Calu3 (cell line): ENCODE data around the gene TMEM14A. TPM values are rescaled to one million over a fixed set of nuclear protein-coding genes. Genes with fewer than 3 reads are reported as not detected.
A peak's percentile ranks its signal among the peaks of the same experiment; 100 is the strongest.

ENCODE experiments used
- BruUV-seq: library from RNA; stranded (reverse); fragments of 400-500 nt; replicated peaks from 2 replicates; lab custom pipeline; 2021; lab: Mats Ljungman, UMichigan
- CTCF ChIA-PET: fragments of 300-600 bp; sonication (Branson Sonifier 250); formaldehyde crosslinking; loops from one replicate; lab custom pipeline; 2022; ENCODE audit warnings: antibody characterized with exemption; lab: Charles Lee
- DNase-seq: peaks from one replicate; pipeline ENCODE4 v3.0.0; 2022
- H3K27ac Mint-ChIP-seq: one replicate; pipeline ENCODE4 v1.8.0; 2022; ENCODE audit warnings: mixed read lengths; ENCODE audit not compliant: unreplicated experiment
- H3K27me3 Mint-ChIP-seq: one replicate; pipeline ENCODE4 v1.8.0; 2022; ENCODE audit warnings: mixed read lengths; ENCODE audit not compliant: unreplicated experiment
- H3K36me3 Mint-ChIP-seq: one replicate; pipeline ENCODE4 v1.8.0; 2022; ENCODE audit warnings: mild to moderate bottlenecking, moderate library complexity, mixed read lengths; ENCODE audit not compliant: insufficient read depth, unreplicated experiment
- H3K4me1 Mint-ChIP-seq: one replicate; pipeline ENCODE4 v1.8.0; 2022; ENCODE audit warnings: mild to moderate bottlenecking, low read depth, mixed read lengths; ENCODE audit not compliant: unreplicated experiment
- H3K4me3 Mint-ChIP-seq: one replicate; pipeline ENCODE4 v1.8.0; 2022; ENCODE audit warnings: mild to moderate bottlenecking, low read depth, moderate library complexity, mixed read lengths; ENCODE audit not compliant: unreplicated experiment
- H3K9me3 Mint-ChIP-seq: one replicate; pipeline ENCODE4 v1.8.0; 2022; ENCODE audit warnings: low read depth, mixed read lengths; ENCODE audit not compliant: unreplicated experiment
- intact Hi-C: fragments of 100-400 bp; cut with micrococcal nuclease; formaldehyde crosslinking; loops from one replicate; pipeline ENCODE4 v1.10.0; 2022; ENCODE audit not compliant: unreplicated experiment
- total RNA-seq: library from RNA; stranded (reverse); gene quantifications from 2 replicates; pipeline ENCODE4 v1.2.3, GENCODE V29; 2022
- TF ChIP-seq, protein P1 (sequence below): fragments of 200-600 bp; IDR thresholded peaks from one replicate; pipeline ENCODE4 v1.8.0; 2022; ENCODE audit warnings: antibody characterized with exemption; ENCODE audit not compliant: unreplicated experiment

TMEM14A gene
- total RNA-seq, 1 experiment from 2014 or later: 34.6 TPM

DNA sequence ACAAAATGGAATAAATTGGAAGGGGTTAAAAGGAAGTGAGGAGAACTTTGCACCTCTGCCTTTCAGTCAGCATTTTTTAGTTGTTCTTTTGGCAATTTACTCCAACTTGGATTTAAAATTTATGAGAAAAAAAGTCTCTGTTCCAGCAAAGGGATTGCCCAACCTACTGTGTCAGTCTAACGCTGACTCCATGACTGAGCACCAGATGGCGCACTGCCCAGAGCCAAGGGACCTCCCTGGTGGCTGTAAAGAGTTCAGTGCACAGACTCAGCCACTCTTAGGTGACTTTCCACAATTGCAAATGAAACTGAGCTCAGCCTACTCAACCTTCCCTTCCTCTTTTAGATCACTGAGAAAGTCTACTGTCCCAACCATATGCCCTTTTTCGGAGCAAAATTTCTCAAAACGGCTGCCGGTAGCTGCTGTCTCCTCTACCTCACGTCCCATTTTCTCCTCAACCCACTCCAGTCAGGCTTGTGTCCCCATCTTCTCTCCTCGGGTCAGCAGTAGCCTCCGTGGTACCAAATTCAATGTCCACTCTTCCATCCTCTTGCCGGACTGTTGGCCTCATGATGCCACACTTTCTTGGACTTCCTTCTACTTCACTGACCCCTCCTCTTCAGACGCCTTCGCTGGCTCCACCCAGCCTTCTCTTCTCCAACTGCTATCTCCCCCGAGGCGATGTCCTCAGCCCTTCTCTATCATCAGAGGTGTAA lies 53.7 kb downstream of the TMEM14A start:
- Mint-ChIP-seq H3K4me1 (peaks cover 23% of the 10 kb centered on the region), H3K27ac (no peak overlapping the region), H3K4me3 (no peak overlapping the region), H3K9me3 (no peaks in the 10 kb centered on the region), H3K27me3 (no peaks in the 10 kb centered on the region), H3K36me3 (peaks cover 5% of the 10 kb centered on the region)
- BruUV-seq: no TSS peak
- CTCF ChIA-PET: interaction anchor here (0.6 to 1.3 kb wide), 2 partner anchors 79 to 271 kb away, joined by 3 read pairs; partner anchors contain the start of genes GSTA1 and GSTA4
- intact Hi-C loops: loop anchor here (2.0 to 10.0 kb wide), 3 partner anchors 76 to 270 kb away; partner anchors contain the start of gene GSTA4
- TF ChIP-seq, protein P1, sequence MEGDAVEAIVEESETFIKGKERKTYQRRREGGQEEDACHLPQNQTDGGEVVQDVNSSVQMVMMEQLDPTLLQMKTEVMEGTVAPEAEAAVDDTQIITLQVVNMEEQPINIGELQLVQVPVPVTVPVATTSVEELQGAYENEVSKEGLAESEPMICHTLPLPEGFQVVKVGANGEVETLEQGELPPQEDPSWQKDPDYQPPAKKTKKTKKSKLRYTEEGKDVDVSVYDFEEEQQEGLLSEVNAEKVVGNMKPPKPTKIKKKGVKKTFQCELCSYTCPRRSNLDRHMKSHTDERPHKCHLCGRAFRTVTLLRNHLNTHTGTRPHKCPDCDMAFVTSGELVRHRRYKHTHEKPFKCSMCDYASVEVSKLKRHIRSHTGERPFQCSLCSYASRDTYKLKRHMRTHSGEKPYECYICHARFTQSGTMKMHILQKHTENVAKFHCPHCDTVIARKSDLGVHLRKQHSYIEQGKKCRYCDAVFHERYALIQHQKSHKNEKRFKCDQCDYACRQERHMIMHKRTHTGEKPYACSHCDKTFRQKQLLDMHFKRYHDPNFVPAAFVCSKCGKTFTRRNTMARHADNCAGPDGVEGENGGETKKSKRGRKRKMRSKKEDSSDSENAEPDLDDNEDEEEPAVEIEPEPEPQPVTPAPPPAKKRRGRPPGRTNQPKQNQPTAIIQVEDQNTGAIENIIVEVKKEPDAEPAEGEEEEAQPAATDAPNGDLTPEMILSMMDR: peak; percentile 66
- DNase-seq: peak; percentile 78

DNA sequence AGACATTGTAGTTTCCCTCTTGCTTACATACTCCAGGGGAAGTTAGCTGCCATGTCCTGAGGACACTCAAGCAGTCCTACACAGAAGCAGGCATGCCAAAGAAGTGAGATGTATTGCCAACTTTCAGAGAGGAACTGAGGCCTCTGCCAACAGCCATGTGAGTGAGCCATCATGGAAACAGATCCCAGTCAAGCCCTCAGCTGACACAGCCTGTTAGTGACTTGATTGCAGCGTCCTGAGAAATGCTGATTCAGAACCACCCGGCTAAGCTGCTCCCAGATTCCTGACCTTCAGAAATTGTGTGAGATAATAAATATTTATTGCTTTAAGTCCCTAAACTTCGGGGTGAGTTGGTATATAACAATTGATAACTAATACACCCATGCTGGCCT lies 54.2 kb downstream of the TMEM14A start:
- Mint-ChIP-seq H3K4me1 (peaks cover 23% of the 10 kb centered on the region), H3K4me3 (no peak overlapping the region), H3K27me3 (no peaks in the 10 kb centered on the region), H3K9me3 (no peaks in the 10 kb centered on the region), H3K27ac (peak overlapping the region; percentile 17), H3K36me3 (peaks cover 5% of the 10 kb centered on the region)
- CTCF ChIA-PET: interaction anchor here (0.6 to 1.3 kb wide), 2 partner anchors 79 to 270 kb away, joined by 3 read pairs; partner anchors contain the start of genes GSTA1 and GSTA4
- intact Hi-C loops: loop anchor here (2.0 to 10.0 kb wide), 3 partner anchors 76 to 270 kb away; partner anchors contain the start of gene GSTA4
- no peak for DNase-seq
- TF ChIP-seq, protein P1: no peak
- BruUV-seq: no TSS peak

DNA sequence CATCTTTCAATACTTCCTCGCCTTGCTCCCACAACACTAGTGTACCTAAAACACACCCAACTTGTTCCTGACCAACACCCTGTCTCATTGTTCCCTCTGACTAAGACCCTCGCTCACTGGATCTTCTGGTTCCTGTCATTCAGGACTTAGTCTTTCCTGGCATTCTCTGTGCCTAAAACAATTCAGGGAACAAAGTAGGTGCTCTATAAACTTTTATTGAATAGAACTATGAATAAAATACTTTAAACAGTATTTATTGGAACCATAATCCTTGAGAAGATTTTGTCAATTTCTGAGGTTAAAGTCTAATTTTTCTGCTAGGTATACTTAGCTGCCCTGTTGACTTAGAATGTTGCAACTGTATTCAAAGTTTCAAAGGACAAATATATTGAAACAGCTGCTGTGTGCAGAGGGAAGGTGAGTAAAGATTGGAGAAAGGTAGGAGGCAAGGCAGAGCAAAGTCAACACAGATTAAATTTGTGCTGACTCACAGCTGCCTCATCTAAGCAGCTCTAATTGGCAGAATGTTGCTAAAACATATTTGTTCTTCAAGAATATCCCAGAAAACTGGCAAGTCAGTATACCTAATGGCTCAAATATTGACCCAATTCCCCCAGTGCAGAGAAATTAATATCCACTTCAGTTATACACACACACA lies 54.8 kb downstream of the TMEM14A start:
- H3K9me3 Mint-ChIP-seq: no peaks in the 10 kb centered on the region
- no TSS peak for BruUV-seq
- DNase-seq: peak; percentile 7
- TF ChIP-seq, protein P1: no peak
- H3K4me3 Mint-ChIP-seq: no peak overlapping the region
- H3K27ac Mint-ChIP-seq: peak overlapping the region; percentile 17
- intact Hi-C loops: loop anchor here (2.0 to 10.0 kb wide), 3 partner anchors 75 to 269 kb away; partner anchors contain the start of gene GSTA4
- H3K36me3 Mint-ChIP-seq: peaks cover 5% of the 10 kb centered on the region
- H3K4me1 Mint-ChIP-seq: peaks cover 23% of the 10 kb centered on the region
- H3K27me3 Mint-ChIP-seq: no peaks in the 10 kb centered on the region
- CTCF ChIA-PET: interaction anchor here (0.5 to 1.2 kb wide), 2 partner anchors 61 to 786 kb away, joined by 3 to 6 read pairs; no protein-coding TSS in a partner anchor

DNA sequence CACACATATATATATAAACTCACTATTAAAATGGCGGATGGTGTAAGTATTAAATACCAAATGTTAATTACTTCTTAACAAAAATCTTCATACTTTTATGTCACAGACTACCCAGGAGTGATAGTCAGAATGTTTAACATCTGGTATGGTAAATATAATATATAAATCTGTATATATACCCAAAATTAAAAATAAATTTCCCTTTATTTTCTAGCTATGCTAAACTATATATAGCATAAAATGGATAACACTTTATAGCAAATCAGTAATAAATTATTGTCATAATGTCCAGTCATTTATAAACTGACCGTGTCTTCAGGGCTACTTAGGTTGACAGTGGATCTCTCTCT lies 55.3 kb downstream of the TMEM14A start:
- H3K4me3 Mint-ChIP-seq: no peak overlapping the region
- CTCF ChIA-PET: interaction anchor here (0.5 to 1.2 kb wide), 2 partner anchors 61 to 786 kb away, joined by 3 to 6 read pairs; no protein-coding TSS in a partner anchor
- H3K9me3 Mint-ChIP-seq: no peaks in the 10 kb centered on the region
- no peak for DNase-seq
- intact Hi-C loops: loop anchor here (10.0 kb wide), 2 partner anchors 159 to 269 kb away; partner anchors contain the start of gene GSTA4
- no TSS peak for BruUV-seq
- H3K27me3 Mint-ChIP-seq: no peaks in the 10 kb centered on the region
- H3K27ac Mint-ChIP-seq: no peak overlapping the region
- TF ChIP-seq, protein P1: no peak
- peaks cover 23% of the 10 kb centered on the region for H3K4me1 Mint-ChIP-seq
- H3K36me3 Mint-ChIP-seq: peaks cover 5% of the 10 kb centered on the region
